ENCODE results near the gene NNMT.
A peak's percentile ranks its signal among the peaks of the same experiment; 100 is the strongest.

The NNMT gene

DNA sequence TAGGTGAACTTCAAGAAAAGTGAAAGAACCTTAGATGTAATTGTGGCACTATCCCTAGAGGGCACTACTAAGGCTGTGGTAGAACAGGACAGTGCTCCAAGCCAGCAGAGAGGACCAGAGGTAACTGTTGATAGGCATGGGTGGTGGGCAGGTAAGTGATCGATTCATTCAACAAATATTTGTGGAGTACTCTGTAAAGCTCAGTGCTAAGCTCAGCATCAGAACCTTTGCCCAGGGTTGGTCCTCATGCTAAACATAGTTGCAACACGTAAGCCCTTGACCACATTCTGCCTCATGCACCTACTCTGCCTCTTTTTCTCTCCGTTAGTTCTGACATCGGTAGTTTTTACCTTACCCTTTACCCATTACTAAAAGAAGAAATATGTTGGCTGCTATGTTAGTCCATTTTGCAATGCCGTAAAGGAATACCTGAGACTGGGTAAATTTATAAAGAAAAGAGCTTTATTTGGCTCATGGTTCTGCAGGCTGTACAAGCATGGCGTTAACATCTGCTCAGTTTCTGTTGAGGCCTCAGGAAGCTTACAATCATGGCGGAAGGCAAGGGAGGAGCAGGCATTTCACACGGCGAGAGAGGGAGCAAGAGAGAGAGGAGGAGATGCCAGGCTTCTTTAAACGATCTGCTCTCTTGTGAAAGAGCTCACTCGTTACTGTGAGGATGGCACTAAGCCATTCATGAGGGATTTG, 18.4 kb upstream of the NNMT start:
- Histone ChIP-seq H3K9me3 (ENCODE audit: control insufficient read depth, low read length) (no peaks in the 10 kb centered on the region), H3K27me3 (ENCODE audit: control insufficient read depth, insufficient read depth, low read length) (no peaks in the 10 kb centered on the region), H3K36me3 (ENCODE audit: control insufficient read depth, insufficient read depth, low read length) (no peaks in the 10 kb centered on the region), H3K27ac (no peak overlapping the region), H3K4me2 (ENCODE audit: low read length) (no peak overlapping the region), H3K4me1 (no peaks in the 10 kb centered on the region), H3K79me2 (no peaks in the 10 kb centered on the region), H2AFZ (no peak overlapping the region), H3K4me3 (ENCODE audit: low read depth, low read length) (no peak overlapping the region), H3K9ac (no peak overlapping the region)
- TF ChIP-seq, protein P1, sequence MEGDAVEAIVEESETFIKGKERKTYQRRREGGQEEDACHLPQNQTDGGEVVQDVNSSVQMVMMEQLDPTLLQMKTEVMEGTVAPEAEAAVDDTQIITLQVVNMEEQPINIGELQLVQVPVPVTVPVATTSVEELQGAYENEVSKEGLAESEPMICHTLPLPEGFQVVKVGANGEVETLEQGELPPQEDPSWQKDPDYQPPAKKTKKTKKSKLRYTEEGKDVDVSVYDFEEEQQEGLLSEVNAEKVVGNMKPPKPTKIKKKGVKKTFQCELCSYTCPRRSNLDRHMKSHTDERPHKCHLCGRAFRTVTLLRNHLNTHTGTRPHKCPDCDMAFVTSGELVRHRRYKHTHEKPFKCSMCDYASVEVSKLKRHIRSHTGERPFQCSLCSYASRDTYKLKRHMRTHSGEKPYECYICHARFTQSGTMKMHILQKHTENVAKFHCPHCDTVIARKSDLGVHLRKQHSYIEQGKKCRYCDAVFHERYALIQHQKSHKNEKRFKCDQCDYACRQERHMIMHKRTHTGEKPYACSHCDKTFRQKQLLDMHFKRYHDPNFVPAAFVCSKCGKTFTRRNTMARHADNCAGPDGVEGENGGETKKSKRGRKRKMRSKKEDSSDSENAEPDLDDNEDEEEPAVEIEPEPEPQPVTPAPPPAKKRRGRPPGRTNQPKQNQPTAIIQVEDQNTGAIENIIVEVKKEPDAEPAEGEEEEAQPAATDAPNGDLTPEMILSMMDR (IDR thresholded peaks at IDR 0.05), result no peak

DNA sequence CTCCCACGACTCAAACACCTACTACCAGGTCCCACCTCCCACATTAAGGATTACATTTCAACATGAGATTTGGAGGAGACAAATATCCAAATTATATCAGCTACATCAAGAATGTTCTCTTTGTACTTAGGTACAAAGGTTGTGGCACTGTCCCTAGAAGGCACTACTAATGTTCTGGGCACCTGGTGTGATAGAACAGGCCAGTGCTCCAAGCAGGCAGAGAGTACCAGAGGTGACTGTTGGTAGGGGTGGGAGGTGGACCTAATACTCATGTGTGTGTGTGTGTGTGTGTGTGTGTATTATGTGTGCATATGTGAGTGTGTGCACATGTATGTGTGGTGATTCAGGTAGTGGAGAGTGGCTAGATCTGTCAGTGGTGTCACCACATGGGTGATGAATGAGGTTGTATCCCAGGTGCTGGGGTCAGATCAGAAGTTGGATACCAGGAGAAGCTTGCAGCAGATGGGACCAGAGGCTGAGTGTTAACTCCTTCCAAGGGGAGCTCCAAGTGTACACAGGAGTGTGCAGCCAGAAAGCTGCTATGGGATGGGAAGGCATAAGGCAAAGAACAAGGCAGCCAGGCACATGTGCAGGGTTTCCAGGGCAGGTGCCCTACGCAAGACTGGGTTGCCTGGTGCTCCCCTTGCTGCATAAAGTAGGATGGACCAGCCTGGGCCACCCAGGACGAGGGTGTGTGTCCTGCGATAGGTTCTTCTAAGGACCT, 17.7 kb upstream of the NNMT start:
- H3K9me3 ChIP-seq (ENCODE audit: control insufficient read depth, low read length), result no peaks in the 10 kb centered on the region
- no peaks in the 10 kb centered on the region for H3K4me1 ChIP-seq
- no peak overlapping the region for H3K4me2 ChIP-seq (ENCODE audit: low read length)
- no peaks in the 10 kb centered on the region for H3K79me2 ChIP-seq
- H3K4me3 ChIP-seq (ENCODE audit: low read depth, low read length), result no peak overlapping the region
- no peak overlapping the region for H2AFZ ChIP-seq
- TF ChIP-seq, protein P1 (IDR thresholded peaks at IDR 0.05), result no peak
- no peak overlapping the region for H3K9ac ChIP-seq
- H3K27ac ChIP-seq, result no peak overlapping the region
- H3K36me3 ChIP-seq (ENCODE audit: control insufficient read depth, insufficient read depth, low read length), result no peaks in the 10 kb centered on the region
- no peaks in the 10 kb centered on the region for H3K27me3 ChIP-seq (ENCODE audit: control insufficient read depth, insufficient read depth, low read length)

DNA sequence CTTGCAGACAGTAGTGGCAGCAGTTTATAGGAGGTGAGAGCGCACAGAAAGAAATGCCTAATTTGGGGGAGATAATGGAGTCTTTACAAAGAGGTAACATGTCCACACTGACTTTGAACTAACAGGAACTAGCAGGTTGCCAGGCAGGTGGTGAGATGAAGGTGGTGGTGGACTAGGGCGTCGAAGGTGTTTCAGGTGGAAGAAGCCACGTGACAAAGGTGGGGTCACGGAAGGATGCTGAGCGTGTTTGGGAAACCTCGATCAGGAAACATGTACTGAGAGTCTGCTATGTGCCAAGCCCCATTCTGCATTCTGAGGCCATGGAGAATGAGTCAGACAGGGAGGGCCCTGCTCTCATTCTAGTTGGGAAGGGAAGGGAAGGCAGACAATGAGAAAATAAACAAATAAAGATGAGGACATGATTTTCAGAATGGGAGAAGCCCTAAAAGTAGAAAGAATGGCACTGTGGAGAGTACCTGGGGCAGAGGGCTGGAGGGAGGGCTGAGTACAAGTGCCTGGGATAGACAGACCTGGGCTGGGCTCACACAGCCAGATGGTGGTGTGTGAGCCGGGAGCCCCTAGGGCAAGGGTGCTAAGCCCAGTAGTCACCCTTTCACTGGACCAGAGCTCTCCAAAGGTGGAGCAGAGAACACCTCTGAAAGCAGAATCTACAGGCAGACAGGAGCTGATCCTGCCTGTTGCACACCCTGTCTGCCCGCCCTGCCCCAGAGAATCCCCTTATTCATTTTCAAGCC, 16.2 kb upstream of the NNMT start:
- no peak overlapping the region for H2AFZ ChIP-seq
- no peak overlapping the region for H3K4me2 ChIP-seq (ENCODE audit: low read length)
- H3K27me3 ChIP-seq (ENCODE audit: control insufficient read depth, insufficient read depth, low read length), result no peaks in the 10 kb centered on the region
- H3K4me1 ChIP-seq, result no peaks in the 10 kb centered on the region
- H3K36me3 ChIP-seq (ENCODE audit: control insufficient read depth, insufficient read depth, low read length), result no peaks in the 10 kb centered on the region
- H3K4me3 ChIP-seq (ENCODE audit: low read depth, low read length), result no peak overlapping the region
- H3K27ac ChIP-seq, result no peak overlapping the region
- no peak overlapping the region for H3K9ac ChIP-seq
- TF ChIP-seq, protein P1 (IDR thresholded peaks at IDR 0.05), result no peak
- no peaks in the 10 kb centered on the region for H3K9me3 ChIP-seq (ENCODE audit: control insufficient read depth, low read length)
- H3K79me2 ChIP-seq, result no peaks in the 10 kb centered on the region

DNA sequence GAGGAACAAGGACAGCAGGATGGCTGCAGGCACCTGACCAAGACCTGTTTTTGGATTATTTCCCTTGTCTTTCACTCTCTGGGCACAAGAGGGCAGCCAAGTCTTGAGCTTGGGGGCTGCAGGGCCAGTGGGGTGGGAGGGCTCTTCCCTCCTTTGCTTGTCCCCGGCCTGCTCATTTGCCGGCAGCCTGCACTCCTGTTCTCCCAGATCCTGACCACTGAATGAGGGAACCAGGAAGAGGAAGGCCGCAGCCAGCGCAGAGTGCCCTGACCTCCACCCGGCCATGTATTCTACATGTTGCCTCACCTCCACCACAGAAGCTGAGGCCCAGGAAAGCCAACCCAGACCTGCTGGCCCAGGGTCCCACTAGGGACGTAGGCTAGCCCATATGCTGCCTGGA, 15.5 kb upstream of the NNMT start:
- Histone ChIP-seq H3K27me3 (ENCODE audit: control insufficient read depth, insufficient read depth, low read length) (no peaks in the 10 kb centered on the region), H2AFZ (no peak overlapping the region), H3K9ac (no peak overlapping the region), H3K36me3 (ENCODE audit: control insufficient read depth, insufficient read depth, low read length) (no peaks in the 10 kb centered on the region), H3K27ac (no peak overlapping the region), H3K9me3 (ENCODE audit: control insufficient read depth, low read length) (no peaks in the 10 kb centered on the region), H3K79me2 (no peaks in the 10 kb centered on the region), H3K4me1 (no peaks in the 10 kb centered on the region), H3K4me2 (ENCODE audit: low read length) (no peak overlapping the region), H3K4me3 (ENCODE audit: low read depth, low read length) (no peak overlapping the region)
- TF ChIP-seq, protein P1 (IDR thresholded peaks at IDR 0.05), result peak; percentile 20
